H1 (cell line): ENCODE data around the gene AHRR. TPM values are rescaled to one million over a fixed set of nuclear protein-coding genes. Genes with fewer than 3 reads are reported as not detected.

Source experiments
- ATF3 ChIP-seq: IDR thresholded peaks from 2 replicates; pipeline ENCODE4 v1.6.1; 2011; ENCODE audit warnings: low read depth, mild to moderate bottlenecking, low read length; ENCODE audit not compliant: insufficient read depth
- CHD1 ChIP-seq: IDR thresholded peaks from 2 replicates; pipeline ENCODE4 v1.6.1; 2012; ENCODE audit warnings: low read depth, low read length, improper control_type of control experiment
- EP300 ChIP-seq, 2 experiments: IDR thresholded peaks; 1 replicate in 1 of 2; 2 replicates in 1 of 2; pipeline ENCODE4 v1.6.1; 2011 to 2012; ENCODE audit warnings: low read depth in 2 of 2, low read length in 2 of 2, mild to moderate bottlenecking in 2 of 2, borderline replicate concordance in 1 of 2, inconsistent platforms in 1 of 2, moderate library complexity in 1 of 2
- RNF2 ChIP-seq: fragments of 200-900, 300-1000 bp; sonication (generic); IDR thresholded peaks from 2 replicates; pipeline ENCODE4 v1.7.1; 2016; ENCODE audit warnings: borderline replicate concordance, low read depth, mild to moderate bottlenecking, antibody characterized with exemption, low read length; ENCODE audit not compliant: poor library complexity, severe bottlenecking; ENCODE audit errors: missing control alignments
- SRF ChIP-seq: IDR thresholded peaks from 2 replicates; pipeline ENCODE4 v1.6.1; 2011; ENCODE audit warnings: mild to moderate bottlenecking, low read depth, low read length, moderate library complexity
- polyA plus RNA-seq, 7 experiments: library from polyadenylated mRNA; depleted of rRNA in 3 of 7; stranded (reverse) in 5 of 7; unstranded in 2 of 7; fragments of >200 nt in 5 of 7; fragments of 200-250 nt in 2 of 7; gene quantifications; 1 replicate in 5 of 7; 2 replicates in 1 of 7; 4 replicates in 1 of 7; pipeline versions ENCODE4 v1.2.1 to v1.2.3, GENCODE V29; 2011 to 2013; ENCODE audit warnings: missing spikeins in 2 of 7, mixed read lengths in 2 of 7
- total RNA-seq: library from RNA; stranded (reverse); fragmentation: NEBNext Ultra II Directional; extraction: Animal tissue kit (Norgen Biotek cat#: 25700); gene quantifications from 2 replicates; pipeline ENCODE4 v1.2.1, GENCODE V29; 2021

AHRR gene
- total and polyA plus RNA-seq, 2 of the 8 experiments (the other 6 are each of a cell fraction or from before 2014, with no cell fraction given), result 0.41 to 0.80 TPM

GRCh38 chr5:364497-364896 is 43.0 kb downstream of the AHRR start (continued):
- TF ChIP-seq SRF (no peak), RNF2 (no peak), ATF3 (no peak), EP300 (IDR thresholded peaks at IDR 0.05; ENCODE audit: borderline replicate concordance in 1 of 2, low read depth in 2 of 2, low read length in 2 of 2) (no peak), CHD1 (no peak)
